H1 (cell line): Measurements from ENCODE around the gene EFR3B. TPM values are rescaled to one million over a fixed set of nuclear protein-coding genes. Genes with fewer than 3 reads are reported as not detected.
"Not testable (repeated sequence)": the region's sequence is repeated elsewhere in the genome, so short reads cannot be mapped to it uniquely, and the experiment has no call there.

Experiments
- CTCF ChIA-PET: fragments of 300-600 bp; sonication (Branson Sonifier 250); formaldehyde crosslinking; loops from one replicate; lab custom pipeline; 2021; ENCODE audit not compliant: partially characterized antibody; lab: Charles Lee
- POLR2A ChIA-PET: fragments of 300-600 bp; sonication (Branson Sonifier 250); formaldehyde crosslinking; loops from one replicate; lab custom pipeline; 2021; ENCODE audit warnings: inconsistent platforms; ENCODE audit not compliant: partially characterized antibody; lab: Charles Lee
- DNase-seq, 2 experiments: peaks; one replicate each; pipeline versions ENCODE4 v3.0.0 to v3.0.0-alpha.2; 2010 to 2022; ENCODE audit warnings: low spot score in 2 of 2, low read depth in 1 of 2, mixed read lengths in 1 of 2
- FAIRE-seq: peaks from 2 replicates; lab custom pipeline; 2011; peaks lifted over from hg19 to GRCh38; lab: Jason Lieb, UNC
- H2AFZ ChIP-seq: 2 replicates; pipeline ENCODE4 v1.8.1; 2012; ENCODE audit warnings: low read length, inconsistent platforms
- H2AK5ac ChIP-seq: 2 replicates; pipeline ENCODE4 v1.6.1; 2013; ENCODE audit warnings: low read depth, low read length
- H2BK120ac ChIP-seq: replicated peaks from 2 replicates; pipeline ENCODE3; 2013; ENCODE audit warnings: low read depth, low read length, inconsistent platforms
- H2BK12ac ChIP-seq: 2 replicates; pipeline ENCODE4 v1.6.1; 2013; ENCODE audit warnings: low read depth, low read length
- H2BK15ac ChIP-seq: 2 replicates; pipeline ENCODE4 v1.6.1; 2013; ENCODE audit warnings: low read length
- H2BK20ac ChIP-seq: 2 replicates; pipeline ENCODE4 v1.6.1; 2013; ENCODE audit warnings: low read length
- H2BK5ac ChIP-seq: 2 replicates; pipeline ENCODE4 v1.6.1; 2013; ENCODE audit warnings: low read depth, low read length
- H3K14ac ChIP-seq: 2 replicates; pipeline ENCODE4 v1.6.1; 2013; ENCODE audit warnings: inconsistent platforms; ENCODE audit not compliant: insufficient read length
- H3K18ac ChIP-seq: 2 replicates; pipeline ENCODE4 v1.6.1; 2013; ENCODE audit warnings: low read length; ENCODE audit errors: extremely low read depth
- H3K23ac ChIP-seq: 2 replicates; pipeline ENCODE4 v1.6.1; 2013; ENCODE audit warnings: inconsistent platforms; ENCODE audit not compliant: insufficient read length
- H3K23me2 ChIP-seq: 2 replicates; pipeline ENCODE4 v1.6.1; 2013; ENCODE audit warnings: low read depth, low read length
- H3K27ac ChIP-seq: 2 replicates; pipeline ENCODE4 v1.6.1; 2011; ENCODE audit warnings: low read depth, low read length, inconsistent platforms
- H3K27me3 ChIP-seq, 4 experiments: replicated peaks in 1 of 4; 1 replicate in 1 of 4; 2 replicates in 3 of 4; pipeline versions ENCODE4 v1.6.1 to v1.8.1; 2011 to 2013; ENCODE audit warnings: low read length in 3 of 4, mild to moderate bottlenecking in 3 of 4, inconsistent platforms in 2 of 4, mixed read lengths in 2 of 4, moderate library complexity in 1 of 4; ENCODE audit not compliant: control insufficient read depth in 3 of 4, insufficient read depth in 3 of 4; ENCODE audit errors: extremely low read depth in 1 of 4
- H3K36me3 ChIP-seq, 4 experiments: 2 replicates each; pipeline versions ENCODE4 v1.6.1 to v1.8.1; 2011 to 2013; ENCODE audit warnings: mild to moderate bottlenecking in 4 of 4, low read length in 3 of 4, moderate library complexity in 2 of 4, control low read depth in 1 of 4, inconsistent platforms in 1 of 4; ENCODE audit not compliant: insufficient read depth in 4 of 4, control insufficient read depth in 2 of 4
- H3K4ac ChIP-seq: replicated peaks from 2 replicates; pipeline ENCODE3; 2013; ENCODE audit warnings: low read length, low read depth, mixed read lengths, inconsistent platforms; ENCODE audit not compliant: insufficient read length
- H3K4me1 ChIP-seq, 4 experiments: replicated peaks in 1 of 4; 1 replicate in 1 of 4; 2 replicates in 3 of 4; pipeline versions ENCODE4 v1.6.1 to v1.8.1; 2011 to 2013; ENCODE audit warnings: low read length in 3 of 4, inconsistent platforms in 2 of 4, mixed read lengths in 1 of 4; ENCODE audit not compliant: insufficient read depth in 4 of 4, control insufficient read depth in 3 of 4
- H3K4me2 ChIP-seq, 2 experiments: 2 replicates each; pipeline versions ENCODE4 v1.6.1 to v1.8.1; 2011 to 2013; ENCODE audit warnings: low read depth in 2 of 2, low read length in 2 of 2, control low read depth in 1 of 2, inconsistent platforms in 1 of 2, mild to moderate bottlenecking in 1 of 2; ENCODE audit not compliant: insufficient read depth in 1 of 2
- H3K4me3 ChIP-seq, 4 experiments: fragments of 200-600, 300-600 bp in 1 of 4; sonication (generic), shearing (Covaris generic), sonication (Bioruptor Twin) in 1 of 4; 2 replicates each; pipeline versions ENCODE4 v1.5.1 to v1.8.1; 2011 to 2016; ENCODE audit warnings: low read length in 4 of 4, low read depth in 3 of 4, control low read depth in 2 of 4, inconsistent platforms in 2 of 4, mild to moderate bottlenecking in 2 of 4, mixed read lengths in 1 of 4, moderate library complexity in 1 of 4; ENCODE audit not compliant: insufficient read depth in 2 of 4; ENCODE audit errors: extremely low read depth in 1 of 4
- H3K56ac ChIP-seq: replicated peaks from 2 replicates; pipeline ENCODE3; 2013; ENCODE audit warnings: low read depth, mild to moderate bottlenecking, mixed read lengths, low read length, inconsistent platforms; ENCODE audit not compliant: insufficient read length
- H3K79me1 ChIP-seq: 2 replicates; pipeline ENCODE4 v1.6.1; 2013; ENCODE audit warnings: low read depth, low read length, control low read depth
- H3K79me2 ChIP-seq, 2 experiments: 2 replicates each; pipeline versions ENCODE4 v1.6.1 to v1.8.1; 2012 to 2013; ENCODE audit warnings: low read length in 2 of 2, mild to moderate bottlenecking in 2 of 2, inconsistent platforms in 1 of 2; ENCODE audit not compliant: insufficient read depth in 2 of 2, control insufficient read depth in 1 of 2
- H3K9ac ChIP-seq, 4 experiments: replicated peaks in 1 of 4; 1 replicate in 1 of 4; 2 replicates in 3 of 4; pipeline versions ENCODE4 v1.6.1 to v1.8.1; 2011 to 2013; ENCODE audit warnings: low read depth in 3 of 4, low read length in 3 of 4, control low read depth in 2 of 4, mild to moderate bottlenecking in 2 of 4, moderate library complexity in 2 of 4, inconsistent platforms in 1 of 4; ENCODE audit errors: extremely low read depth in 1 of 4
- H3K9me3 ChIP-seq, 2 experiments: 2 replicates each; pipeline versions ENCODE4 v1.6.1 to v1.8.1; 2012 to 2013; ENCODE audit warnings: mild to moderate bottlenecking in 2 of 2, moderate library complexity in 2 of 2, control low read depth in 1 of 2, inconsistent platforms in 1 of 2, low read depth in 1 of 2, low read length in 1 of 2, mixed read lengths in 1 of 2; ENCODE audit not compliant: insufficient read depth in 2 of 2
- H4K20me1 ChIP-seq, 2 experiments: replicated peaks in 1 of 2; 2 replicates each; pipeline versions ENCODE3 to v1.8.1; 2011 to 2013; ENCODE audit warnings: inconsistent platforms in 2 of 2, low read length in 2 of 2, mild to moderate bottlenecking in 1 of 2; ENCODE audit not compliant: insufficient read depth in 2 of 2, control insufficient read depth in 1 of 2
- H4K5ac ChIP-seq: 2 replicates; pipeline ENCODE4 v1.6.1; 2013; ENCODE audit warnings: low read length, low read depth, mixed read lengths, inconsistent platforms; ENCODE audit not compliant: insufficient read length
- H4K8ac ChIP-seq: 2 replicates; pipeline ENCODE4 v1.8.0; 2013; ENCODE audit warnings: mild to moderate bottlenecking, moderate library complexity, low read length, inconsistent platforms; ENCODE audit not compliant: insufficient read depth; ENCODE audit errors: extremely low read depth
- H4K91ac ChIP-seq: replicated peaks from 2 replicates; pipeline ENCODE3; 2013; ENCODE audit warnings: low read length, mixed read lengths, inconsistent platforms; ENCODE audit not compliant: insufficient read length
- CBX5 ChIP-seq: fragments of 300-800, 300-1000 bp; sonication (generic); IDR thresholded peaks from 2 replicates; pipeline ENCODE4 v1.7.1; 2016; ENCODE audit warnings: antibody characterized with exemption, low read length, low read depth
- CEBPB ChIP-seq: IDR thresholded peaks from 2 replicates; pipeline ENCODE4 v1.6.1; 2012; ENCODE audit warnings: low read depth, low read length
- E2F6 ChIP-seq: IDR thresholded peaks from 2 replicates; pipeline ENCODE4 v1.6.1; 2012; ENCODE audit warnings: inconsistent platforms
- KDM4A ChIP-seq: IDR thresholded peaks from one replicate; pipeline ENCODE4 v1.7.1; 2012; ENCODE audit warnings: low read depth, mild to moderate bottlenecking, moderate library complexity, low read length, inconsistent platforms; ENCODE audit not compliant: severe bottlenecking
- POLR2AphosphoS5 ChIP-seq: IDR thresholded peaks from 2 replicates; pipeline ENCODE4 v1.6.1; 2011; ENCODE audit warnings: low read depth, low read length
- SP1 ChIP-seq: IDR thresholded peaks from 2 replicates; pipeline ENCODE4 v1.6.1; 2011; ENCODE audit warnings: low read depth, low read length
- TAF1 ChIP-seq: IDR thresholded peaks from 2 replicates; pipeline ENCODE4 v1.6.1; 2011; ENCODE audit warnings: mild to moderate bottlenecking, low read depth, low read length
- WGBS, 2 experiments: shearing (Covaris generic) in 1 of 2; methylation state at CpG; one replicate each; pipeline versions ENCODE4 v1.1.6 to v1.1.7; 2013 to 2015; ENCODE audit warnings: low lambda C conversion rate in 2 of 2, mixed read lengths in 2 of 2, inconsistent platforms in 1 of 2, low coverage in 1 of 2, missing lambda C conversion rate in 1 of 2; ENCODE audit not compliant: insufficient replicate concordance in 2 of 2, insufficient coverage in 1 of 2, insufficient read length in 1 of 2; ENCODE audit errors: extremely low coverage in 1 of 2, missing lambda C conversion rate in 1 of 2; 5-methylcytosine and 5-hydroxymethylcytosine counted together
- polyA plus RNA-seq, 7 experiments: library from polyadenylated mRNA; depleted of rRNA in 3 of 7; stranded (reverse) in 5 of 7; unstranded in 2 of 7; fragments of >200 nt in 5 of 7; fragments of 200-250 nt in 2 of 7; gene quantifications; 1 replicate in 5 of 7; 2 replicates in 1 of 7; 4 replicates in 1 of 7; pipeline versions ENCODE4 v1.2.1 to v1.2.3, GENCODE V29; 2011 to 2013; ENCODE audit warnings: missing spikeins in 2 of 7, mixed read lengths in 2 of 7
- total RNA-seq: library from RNA; stranded (reverse); fragmentation: NEBNext Ultra II Directional; extraction: Animal tissue kit (Norgen Biotek cat#: 25700); gene quantifications from 2 replicates; pipeline ENCODE4 v1.2.1, GENCODE V29; 2021

Gene EFR3B
- total and polyA plus RNA-seq, 2 of the 8 experiments (the other 6 are each of a cell fraction or from before 2014, with no cell fraction given), result 3.4 to 9.6 TPM

DNA sequence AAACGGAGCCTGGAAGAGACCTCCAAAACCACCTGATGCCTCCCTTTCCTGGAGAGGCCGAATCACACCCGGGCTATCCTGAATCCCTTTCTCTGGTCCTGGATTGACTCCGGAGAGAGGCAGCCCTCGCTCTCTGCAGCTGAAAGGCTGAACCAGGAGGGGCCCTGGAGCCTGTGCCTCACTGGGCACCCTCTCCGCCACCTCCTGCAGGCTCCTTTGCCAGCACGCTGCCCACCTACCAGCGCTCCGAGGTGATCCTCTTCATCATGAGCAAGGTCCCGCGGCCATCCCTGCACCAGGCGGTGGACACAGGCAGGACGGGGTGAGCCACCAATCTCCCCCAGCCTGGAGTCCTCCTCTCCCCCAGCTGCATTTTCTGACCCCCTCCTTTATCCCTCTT lies 90.8 kb downstream of the EFR3B start (continued):
- TF ChIP-seq E2F6 (no peak), POLR2AphosphoS5 (no peak), SP1 (no peak), TAF1 (no peak), CBX5 (no peak), CEBPB (no peak), KDM4A (no peak)

GRCh38 chr2:25140535-25140934 lies 98.7 kb downstream of the EFR3B start:
- H3K14ac ChIP-seq, H3K4me1 ChIP-seq, H2AFZ ChIP-seq, H3K18ac ChIP-seq, H3K27me3 ChIP-seq, H4K91ac ChIP-seq, H4K5ac ChIP-seq, H3K79me2 ChIP-seq, H2BK5ac ChIP-seq, H2BK20ac ChIP-seq, H2BK120ac ChIP-seq, H3K23ac ChIP-seq, H3K23me2 ChIP-seq, H3K4me3 ChIP-seq, H3K79me1 ChIP-seq, H3K56ac ChIP-seq, H3K9ac ChIP-seq, H3K4me2 ChIP-seq, H3K27ac ChIP-seq, POLR2A ChIA-PET, H2BK15ac ChIP-seq, H4K20me1 ChIP-seq, H3K9me3 ChIP-seq, H4K8ac ChIP-seq, H3K36me3 ChIP-seq, DNase-seq, H3K4ac ChIP-seq, FAIRE-seq, H2AK5ac ChIP-seq, H2BK12ac ChIP-seq: not testable (repeated sequence)
- CTCF ChIA-PET, result interaction anchor here (0.6 to 1.3 kb wide), 5 partner anchors 14 to 319 kb away, joined by 3 to 4 read pairs (median 3); no protein-coding TSS in a partner anchor
- 92% methylated on average over 4 of the region's 4 CpGs; no CpG with 5 or more reads in 1 of the 2 experiments for WGBS, 2 experiments
